Body of pancreas (tissue), 4 donors: ENCODE results near the gene PINK1.

Experiments
- CTCF ChIP-seq, 7 experiments: fragments of 450-650 bp in 4 of 7; fragments of 200-600 bp in 3 of 7; sonication (generic) in 3 of 7; IDR thresholded peaks; one replicate each; pipeline ENCODE4 v1.5.1; 2016 to 2019; ENCODE audit warnings: antibody characterized with exemption in 7 of 7
- POLR2A ChIP-seq, 3 donors: fragments of 450-650 bp; IDR thresholded peaks; one replicate each; pipeline ENCODE4 v1.6.1; 2016; ENCODE audit warnings: antibody characterized with exemption in 3 of 3, mild to moderate bottlenecking in 2 of 3

- TF ChIP-seq CTCF (IDR thresholded peaks at IDR 0.05) (peak; percentile 93 to 100 (median 97)), POLR2A (IDR thresholded peaks at IDR 0.05) (peak; percentile 38 to 60 (median 56))
Measured at GRCh38 chr1:20633190-20634064, at the start of gene PINK1.
